SK-N-SH treated with all-trans-retinoic acid at 6 μM for 48 hours (cell line): Measurements from ENCODE around the gene FOXP4.

Experiments used
- ATAC-seq: fragments of 200-7000 bp; cut with Tn5 transposase; 3 replicates; pipeline ENCODE4 v1.9.1; 2020; ENCODE audit warnings: mild to moderate bottlenecking, moderate library complexity
- ARNTL ChIP-seq: fragments of 450-650 bp; formaldehyde crosslinking; IDR thresholded peaks from 2 replicates; pipeline ENCODE4 v1.5.0; 2020; ENCODE audit warnings: low read depth, mild to moderate bottlenecking, moderate library complexity, borderline replicate concordance
- BACH2 ChIP-seq: fragments of 250-450 bp; sonication (Bioruptor Pico); IDR thresholded peaks from 2 replicates; pipeline ENCODE4 v1.9.0; 2021; ENCODE audit warnings: mild to moderate bottlenecking, borderline replicate concordance
- CSDC2 ChIP-seq: fragments of 250-450 bp; sonication (Bioruptor Pico); IDR thresholded peaks from 2 replicates; pipeline ENCODE4 v1.5.0; 2020; ENCODE audit warnings: mild to moderate bottlenecking, moderate library complexity
- GLIS3 ChIP-seq: fragments of 250-450 bp; sonication (Bioruptor Pico); IDR thresholded peaks from 2 replicates; pipeline ENCODE4 v1.5.0; 2020; ENCODE audit warnings: mild to moderate bottlenecking, moderate library complexity
- ISL1 ChIP-seq: fragments of 250-450 bp; sonication (Bioruptor Pico); IDR thresholded peaks from 2 replicates; pipeline ENCODE4 v2.1.2; 2022; ENCODE audit warnings: mild to moderate bottlenecking, moderate library complexity
- OSR1 ChIP-seq: fragments of 250-450 bp; sonication (Bioruptor Pico); IDR thresholded peaks from 2 replicates; pipeline ENCODE4 v1.8.0; 2022; ENCODE audit warnings: moderate library complexity, mild to moderate bottlenecking, inconsistent platforms
- POU6F1 ChIP-seq: fragments of 250-450 bp; sonication (Bioruptor Pico); IDR thresholded peaks from 2 replicates; pipeline ENCODE4 v1.8.0; 2021; ENCODE audit warnings: low read depth, mild to moderate bottlenecking, moderate library complexity, borderline replicate concordance
- PPARA ChIP-seq: fragments of 250-450 bp; sonication (Bioruptor Pico); IDR thresholded peaks from 2 replicates; pipeline ENCODE4 v1.5.0; 2020; ENCODE audit warnings: mild to moderate bottlenecking, borderline replicate concordance
- RARB ChIP-seq: fragments of 250-450 bp; sonication (Bioruptor Pico); IDR thresholded peaks from 2 replicates; pipeline ENCODE4 v1.8.0; 2021; ENCODE audit warnings: mild to moderate bottlenecking, moderate library complexity
- SNAI2 ChIP-seq: fragments of 250-450 bp; sonication (Bioruptor Pico); IDR thresholded peaks from 2 replicates; pipeline ENCODE4 v1.5.0; 2020; ENCODE audit warnings: mild to moderate bottlenecking, moderate library complexity
- TCF4 ChIP-seq: fragments of 250-450 bp; sonication (Bioruptor Pico); IDR thresholded peaks from 2 replicates; pipeline ENCODE4 v1.8.0; 2021; ENCODE audit warnings: mild to moderate bottlenecking, moderate library complexity, borderline replicate concordance
- TOX ChIP-seq: fragments of 250-450 bp; sonication (Bioruptor Pico); IDR thresholded peaks from 2 replicates; pipeline ENCODE4 v1.8.0; 2021; ENCODE audit warnings: mild to moderate bottlenecking, moderate library complexity, borderline replicate concordance
- ZFP3 ChIP-seq: fragments of 250-450 bp; sonication (Bioruptor Pico); IDR thresholded peaks from 2 replicates; pipeline ENCODE4 v1.5.0; 2020; ENCODE audit warnings: mild to moderate bottlenecking, moderate library complexity
- ZFP30 ChIP-seq: fragments of 450-650 bp; formaldehyde crosslinking; IDR thresholded peaks from 2 replicates; pipeline ENCODE4 v1.5.0; 2022; ENCODE audit warnings: mild to moderate bottlenecking, moderate library complexity
- ZNF565 ChIP-seq: fragments of 450-650 bp; formaldehyde crosslinking; conservative IDR thresholded peaks from 2 replicates; pipeline ENCODE4 v1.5.0; 2020; ENCODE audit warnings: low read depth, mild to moderate bottlenecking, moderate library complexity
- ZNF70 ChIP-seq: fragments of 450-650 bp; formaldehyde crosslinking; IDR thresholded peaks from 2 replicates; pipeline ENCODE4 v1.5.0; 2020; ENCODE audit warnings: mild to moderate bottlenecking, moderate library complexity
- ZNF8 ChIP-seq: fragments of 450-650 bp; formaldehyde crosslinking; IDR thresholded peaks from 2 replicates; pipeline ENCODE4 v1.5.0; 2020; ENCODE audit warnings: mild to moderate bottlenecking, moderate library complexity
- TF ChIP-seq, protein P1 (sequence below): fragments of 250-450 bp; sonication (Bioruptor Pico); IDR thresholded peaks from 2 replicates; pipeline ENCODE4 v1.5.0; 2020; ENCODE audit warnings: mild to moderate bottlenecking, moderate library complexity
- TF ChIP-seq, protein P2 (sequence below): fragments of 250-450 bp; sonication (Bioruptor Pico); IDR thresholded peaks from 2 replicates; pipeline ENCODE4 v1.5.1; 2020; ENCODE audit warnings: low read depth, mild to moderate bottlenecking, moderate library complexity
- TF ChIP-seq, protein P3 (sequence below): fragments of 250-450 bp; sonication (Bioruptor Pico); IDR thresholded peaks from 2 replicates; pipeline ENCODE4 v1.8.0; 2020; ENCODE audit warnings: mild to moderate bottlenecking, moderate library complexity, borderline replicate concordance
- TF ChIP-seq, protein P4 (sequence below): fragments of 250-450 bp; sonication (Bioruptor Pico); IDR thresholded peaks from 2 replicates; pipeline ENCODE4 v1.5.1; 2021; ENCODE audit warnings: mild to moderate bottlenecking, moderate library complexity

Gene FOXP4

GRCh38 chr6:41648070-41648585 lies 101.9 kb downstream of the FOXP4 start (continued):
- TF ChIP-seq, protein P1, sequence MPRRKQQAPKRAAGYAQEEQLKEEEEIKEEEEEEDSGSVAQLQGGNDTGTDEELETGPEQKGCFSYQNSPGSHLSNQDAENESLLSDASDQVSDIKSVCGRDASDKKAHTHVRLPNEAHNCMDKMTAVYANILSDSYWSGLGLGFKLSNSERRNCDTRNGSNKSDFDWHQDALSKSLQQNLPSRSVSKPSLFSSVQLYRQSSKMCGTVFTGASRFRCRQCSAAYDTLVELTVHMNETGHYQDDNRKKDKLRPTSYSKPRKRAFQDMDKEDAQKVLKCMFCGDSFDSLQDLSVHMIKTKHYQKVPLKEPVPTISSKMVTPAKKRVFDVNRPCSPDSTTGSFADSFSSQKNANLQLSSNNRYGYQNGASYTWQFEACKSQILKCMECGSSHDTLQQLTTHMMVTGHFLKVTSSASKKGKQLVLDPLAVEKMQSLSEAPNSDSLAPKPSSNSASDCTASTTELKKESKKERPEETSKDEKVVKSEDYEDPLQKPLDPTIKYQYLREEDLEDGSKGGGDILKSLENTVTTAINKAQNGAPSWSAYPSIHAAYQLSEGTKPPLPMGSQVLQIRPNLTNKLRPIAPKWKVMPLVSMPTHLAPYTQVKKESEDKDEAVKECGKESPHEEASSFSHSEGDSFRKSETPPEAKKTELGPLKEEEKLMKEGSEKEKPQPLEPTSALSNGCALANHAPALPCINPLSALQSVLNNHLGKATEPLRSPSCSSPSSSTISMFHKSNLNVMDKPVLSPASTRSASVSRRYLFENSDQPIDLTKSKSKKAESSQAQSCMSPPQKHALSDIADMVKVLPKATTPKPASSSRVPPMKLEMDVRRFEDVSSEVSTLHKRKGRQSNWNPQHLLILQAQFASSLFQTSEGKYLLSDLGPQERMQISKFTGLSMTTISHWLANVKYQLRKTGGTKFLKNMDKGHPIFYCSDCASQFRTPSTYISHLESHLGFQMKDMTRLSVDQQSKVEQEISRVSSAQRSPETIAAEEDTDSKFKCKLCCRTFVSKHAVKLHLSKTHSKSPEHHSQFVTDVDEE, result no peak
- TF ChIP-seq OSR1 (CRISPR knock-in tag) (no peak), RARB (no peak), BACH2 (CRISPR knock-in tag) (no peak), SNAI2 (CRISPR knock-in tag) (no peak), ZFP3 (CRISPR knock-in tag) (no peak), ARNTL (CRISPR knock-in tag) (no peak)

DNA sequence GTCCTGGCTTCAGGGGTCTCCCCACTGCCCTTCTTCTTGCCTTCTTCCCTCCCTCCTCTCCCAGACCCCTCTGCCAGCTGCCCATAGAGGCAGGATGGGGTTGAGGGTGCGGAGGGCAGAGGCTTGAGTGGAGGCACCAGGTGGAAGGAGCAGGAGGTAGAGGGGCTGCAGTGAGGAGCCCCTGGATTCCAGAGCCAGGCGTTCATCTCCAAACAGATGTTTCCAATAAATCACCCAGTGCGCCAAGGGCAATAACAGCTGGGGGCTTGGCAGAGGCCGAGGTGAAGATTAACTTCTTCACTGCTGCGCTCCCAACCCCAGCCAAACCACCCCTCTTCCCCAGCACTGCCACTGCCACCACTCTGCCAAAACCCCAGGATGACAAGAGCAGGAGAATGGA lies 102.7 kb downstream of the FOXP4 start:
- TF ChIP-seq, protein P2, sequence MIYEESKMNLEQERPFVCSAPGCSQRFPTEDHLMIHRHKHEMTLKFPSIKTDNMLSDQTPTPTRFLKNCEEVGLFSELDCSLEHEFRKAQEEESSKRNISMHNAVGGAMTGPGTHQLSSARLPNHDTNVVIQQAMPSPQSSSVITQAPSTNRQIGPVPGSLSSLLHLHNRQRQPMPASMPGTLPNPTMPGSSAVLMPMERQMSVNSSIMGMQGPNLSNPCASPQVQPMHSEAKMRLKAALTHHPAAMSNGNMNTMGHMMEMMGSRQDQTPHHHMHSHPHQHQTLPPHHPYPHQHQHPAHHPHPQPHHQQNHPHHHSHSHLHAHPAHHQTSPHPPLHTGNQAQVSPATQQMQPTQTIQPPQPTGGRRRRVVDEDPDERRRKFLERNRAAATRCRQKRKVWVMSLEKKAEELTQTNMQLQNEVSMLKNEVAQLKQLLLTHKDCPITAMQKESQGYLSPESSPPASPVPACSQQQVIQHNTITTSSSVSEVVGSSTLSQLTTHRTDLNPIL (CRISPR knock-in tag), result no peak
- TF ChIP-seq ZNF8 (CRISPR knock-in tag), result no peak
- TF ChIP-seq GLIS3 (CRISPR knock-in tag), result no peak
- TF ChIP-seq ZFP3 (CRISPR knock-in tag), result no peak
- no peak for TF ChIP-seq ZNF565 (CRISPR knock-in tag)
- no peak for TF ChIP-seq ARNTL (CRISPR knock-in tag)
- TF ChIP-seq ISL1, result no peak
- TF ChIP-seq, protein P3, sequence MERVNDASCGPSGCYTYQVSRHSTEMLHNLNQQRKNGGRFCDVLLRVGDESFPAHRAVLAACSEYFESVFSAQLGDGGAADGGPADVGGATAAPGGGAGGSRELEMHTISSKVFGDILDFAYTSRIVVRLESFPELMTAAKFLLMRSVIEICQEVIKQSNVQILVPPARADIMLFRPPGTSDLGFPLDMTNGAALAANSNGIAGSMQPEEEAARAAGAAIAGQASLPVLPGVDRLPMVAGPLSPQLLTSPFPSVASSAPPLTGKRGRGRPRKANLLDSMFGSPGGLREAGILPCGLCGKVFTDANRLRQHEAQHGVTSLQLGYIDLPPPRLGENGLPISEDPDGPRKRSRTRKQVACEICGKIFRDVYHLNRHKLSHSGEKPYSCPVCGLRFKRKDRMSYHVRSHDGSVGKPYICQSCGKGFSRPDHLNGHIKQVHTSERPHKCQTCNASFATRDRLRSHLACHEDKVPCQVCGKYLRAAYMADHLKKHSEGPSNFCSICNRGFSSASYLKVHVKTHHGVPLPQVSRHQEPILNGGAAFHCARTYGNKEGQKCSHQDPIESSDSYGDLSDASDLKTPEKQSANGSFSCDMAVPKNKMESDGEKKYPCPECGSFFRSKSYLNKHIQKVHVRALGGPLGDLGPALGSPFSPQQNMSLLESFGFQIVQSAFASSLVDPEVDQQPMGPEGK (CRISPR knock-in tag), result no peak
- no peak for TF ChIP-seq SNAI2 (CRISPR knock-in tag)
- TF ChIP-seq OSR1 (CRISPR knock-in tag), result no peak
- TF ChIP-seq TOX (CRISPR knock-in tag), result no peak
- TF ChIP-seq CSDC2 (CRISPR knock-in tag), result no peak
- no peak for TF ChIP-seq TCF4 (CRISPR knock-in tag)
- TF ChIP-seq POU6F1 (CRISPR knock-in tag), result no peak
- no peak for TF ChIP-seq ZFP30 (CRISPR knock-in tag)
- no peak for TF ChIP-seq PPARA (CRISPR knock-in tag)
- TF ChIP-seq, protein P1, result no peak
- TF ChIP-seq, all 23 proteins: peak for 0
- no peak for ATAC-seq

DNA sequence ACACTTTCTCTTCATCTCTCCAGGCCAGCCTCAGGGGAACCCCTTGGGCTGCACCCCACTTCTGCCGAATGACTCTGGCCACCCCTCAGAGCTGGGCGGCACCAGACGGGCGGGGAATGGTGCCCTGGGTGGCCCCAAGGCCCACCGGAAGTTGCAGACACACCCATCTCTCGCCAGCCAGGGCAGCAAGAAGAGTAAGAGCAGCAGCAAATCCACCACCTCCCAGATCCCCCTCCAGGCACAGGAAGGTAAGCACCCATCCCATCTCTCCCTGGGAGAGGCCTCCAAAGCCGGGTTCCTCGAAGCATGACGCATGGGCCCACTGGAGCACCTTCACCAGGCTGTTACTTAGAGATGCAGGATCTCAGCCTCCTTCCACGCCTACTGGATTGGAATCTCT lies 103.4 kb downstream of the FOXP4 start:
- ATAC-seq, result no peak
- TF ChIP-seq, protein P4, sequence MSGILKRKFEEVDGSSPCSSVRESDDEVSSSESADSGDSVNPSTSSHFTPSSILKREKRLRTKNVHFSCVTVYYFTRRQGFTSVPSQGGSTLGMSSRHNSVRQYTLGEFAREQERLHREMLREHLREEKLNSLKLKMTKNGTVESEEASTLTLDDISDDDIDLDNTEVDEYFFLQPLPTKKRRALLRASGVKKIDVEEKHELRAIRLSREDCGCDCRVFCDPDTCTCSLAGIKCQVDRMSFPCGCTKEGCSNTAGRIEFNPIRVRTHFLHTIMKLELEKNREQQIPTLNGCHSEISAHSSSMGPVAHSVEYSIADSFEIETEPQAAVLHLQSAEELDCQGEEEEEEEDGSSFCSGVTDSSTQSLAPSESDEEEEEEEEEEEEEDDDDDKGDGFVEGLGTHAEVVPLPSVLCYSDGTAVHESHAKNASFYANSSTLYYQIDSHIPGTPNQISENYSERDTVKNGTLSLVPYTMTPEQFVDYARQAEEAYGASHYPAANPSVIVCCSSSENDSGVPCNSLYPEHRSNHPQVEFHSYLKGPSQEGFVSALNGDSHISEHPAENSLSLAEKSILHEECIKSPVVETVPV (CRISPR knock-in tag), result no peak
- no peak for TF ChIP-seq ZNF70
